Caco-2 (cell line): Measurements from ENCODE around the gene NKAIN2. TPM values are rescaled to one million over a fixed set of nuclear protein-coding genes. Genes with fewer than 3 reads are reported as not detected.

Experiments used
- BruUV-seq: library from RNA; stranded (reverse); fragments of 400-500 nt; replicated peaks from 2 replicates; lab custom pipeline; 2021; lab: Mats Ljungman, UMichigan
- CTCF ChIA-PET: fragments of 300-600 bp; sonication (Branson Sonifier 250); formaldehyde crosslinking; loops from one replicate; lab custom pipeline; 2022; ENCODE audit warnings: antibody characterized with exemption; lab: Charles Lee
- POLR2A ChIA-PET: fragments of 300-600 bp; sonication (Branson Sonifier 250); formaldehyde crosslinking; loops from one replicate; lab custom pipeline; 2022; ENCODE audit warnings: antibody characterized with exemption; lab: Charles Lee
- DNase-seq, 2 experiments: peaks; one replicate each; pipeline versions ENCODE4 v3.0.0 to v3.0.0-alpha.2; 2020 to 2022
- H3K27me3 ChIP-seq: replicated peaks from 2 replicates; pipeline ENCODE4 v1.6.0; 2011; ENCODE audit warnings: low read length; ENCODE audit not compliant: control insufficient read depth, insufficient read depth
- H3K36me3 ChIP-seq: 2 replicates; pipeline ENCODE4 v1.5.1; 2011; ENCODE audit warnings: low read length; ENCODE audit not compliant: control insufficient read depth, insufficient read depth
- H3K4me1 ChIP-seq: fragments of 250-450 bp; sonication (Bioruptor Pico); 2 replicates; pipeline ENCODE4 v1.5.1; 2020; ENCODE audit warnings: mild to moderate bottlenecking
- H3K4me3 ChIP-seq: 2 replicates; pipeline ENCODE4 v1.5.1; 2011; ENCODE audit warnings: low read depth, mild to moderate bottlenecking, control low read depth, low read length
- H3K9me3 ChIP-seq: fragments of 250-450 bp; sonication (Bioruptor Pico); 2 replicates; pipeline ENCODE4 v1.5.1; 2020; ENCODE audit warnings: mild to moderate bottlenecking, moderate library complexity
- H3K27ac Mint-ChIP-seq: one replicate; pipeline ENCODE4 v1.8.0; 2022; ENCODE audit warnings: mixed read lengths; ENCODE audit not compliant: unreplicated experiment
- H3K27me3 Mint-ChIP-seq: one replicate; pipeline ENCODE4 v1.8.0; 2022; ENCODE audit warnings: mixed read lengths; ENCODE audit not compliant: insufficient read depth, unreplicated experiment
- H3K36me3 Mint-ChIP-seq: one replicate; pipeline ENCODE4 v1.8.0; 2022; ENCODE audit warnings: mild to moderate bottlenecking, mixed read lengths; ENCODE audit not compliant: insufficient read depth, unreplicated experiment
- H3K4me1 Mint-ChIP-seq: one replicate; pipeline ENCODE4 v1.8.0; 2022; ENCODE audit warnings: low read depth, mixed read lengths; ENCODE audit not compliant: unreplicated experiment
- H3K4me3 Mint-ChIP-seq: one replicate; pipeline ENCODE4 v1.8.0; 2022; ENCODE audit warnings: mild to moderate bottlenecking, moderate library complexity, mixed read lengths; ENCODE audit not compliant: unreplicated experiment
- H3K9me3 Mint-ChIP-seq: one replicate; pipeline ENCODE4 v1.8.0; 2022; ENCODE audit warnings: mixed read lengths; ENCODE audit not compliant: unreplicated experiment
- CTCF ChIP-seq, 2 experiments: fragments of 200-600 bp in 1 of 2; IDR thresholded peaks; 1 replicate in 1 of 2; 2 replicates in 1 of 2; pipeline versions ENCODE4 v1.5.1 to v1.8.0; 2011 to 2022; ENCODE audit warnings: antibody characterized with exemption in 1 of 2, control low read depth in 1 of 2, inconsistent platforms in 1 of 2, low read depth in 1 of 2, low read length in 1 of 2, mild to moderate bottlenecking in 1 of 2, moderate library complexity in 1 of 2; ENCODE audit not compliant: insufficient read depth in 1 of 2, severe bottlenecking in 1 of 2, unreplicated experiment in 1 of 2
- intact Hi-C: fragments of 100-400 bp; cut with micrococcal nuclease; formaldehyde crosslinking; loops from one replicate; pipeline ENCODE4 v1.10.0; 2022; ENCODE audit not compliant: unreplicated experiment
- total RNA-seq: library from RNA; stranded (reverse); gene quantifications from 2 replicates; pipeline ENCODE4 v1.2.3, GENCODE V29; 2022

The NKAIN2 gene
- total RNA-seq, 1 experiment from 2014 or later: not detected

DNA sequence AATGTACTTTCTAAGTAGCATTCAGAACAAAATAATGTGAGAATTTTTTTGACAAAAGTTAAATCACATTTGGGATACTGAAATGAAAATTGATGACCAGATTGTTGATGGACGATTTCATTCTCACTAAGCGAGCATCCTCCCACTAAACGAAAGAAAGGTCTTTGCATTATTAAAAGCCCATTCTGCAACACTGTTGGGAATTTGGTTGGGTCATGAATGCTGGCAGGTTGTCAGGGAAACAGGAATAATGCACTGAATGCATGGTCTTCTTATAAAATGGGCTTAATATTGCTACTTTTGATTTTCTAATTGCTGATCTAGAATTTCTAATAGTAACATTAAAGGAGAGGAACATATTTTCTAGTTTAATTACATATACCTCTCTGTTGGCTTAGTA is 229.8 kb downstream of the NKAIN2 start:
- H3K27ac Mint-ChIP-seq: no peak overlapping the region
- H3K4me1 ChIP-seq: 0 out of 2 replicates have a peak, but pooled peaks cover 5% of the 10 kb centered on the region
- BruUV-seq: no TSS peak
- no peaks in the 10 kb centered on the region for H3K9me3 ChIP-seq
- DNase-seq: no peak
- H3K36me3 ChIP-seq: no peaks in the 10 kb centered on the region
- peaks cover 5% of the 10 kb centered on the region for H3K4me1 Mint-ChIP-seq
- intact Hi-C loops: no loop called here
- ChIA-PET POLR2A (no interaction called here), CTCF (no interaction called here)
- no peaks in the 10 kb centered on the region for H3K9me3 Mint-ChIP-seq
- H3K27me3 Mint-ChIP-seq: no peaks in the 10 kb centered on the region
- H3K4me3 Mint-ChIP-seq: no peak overlapping the region
- H3K36me3 Mint-ChIP-seq: no peaks in the 10 kb centered on the region
- no peak overlapping the region for H3K4me3 ChIP-seq
- TF ChIP-seq CTCF (IDR thresholded peaks at IDR 0.05; ENCODE audit: insufficient read depth in 1 of 2, low read depth in 1 of 2, low read length in 1 of 2, severe bottlenecking in 1 of 2, unreplicated experiment in 1 of 2): no peak
- no peaks in the 10 kb centered on the region for H3K27me3 ChIP-seq

DNA sequence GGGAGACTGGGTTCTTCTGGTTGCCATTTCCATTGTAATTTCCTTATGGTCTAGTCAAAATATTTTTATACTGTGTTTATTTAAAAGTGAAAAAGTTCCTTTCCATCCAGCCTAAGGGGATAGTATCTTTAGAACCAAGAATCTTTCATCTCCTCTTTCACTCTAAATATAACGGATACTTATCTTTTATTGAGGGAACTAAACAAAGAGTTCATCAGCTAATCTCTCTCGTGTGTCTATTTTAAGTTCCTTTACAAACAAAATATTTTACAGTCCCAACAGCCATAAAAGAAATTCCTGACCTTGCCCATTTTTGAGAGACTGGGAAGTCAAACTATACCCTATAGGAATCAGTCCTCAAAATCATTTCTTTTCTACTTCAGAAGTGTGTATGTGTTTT is 232.7 kb downstream of the NKAIN2 start:
- no peak overlapping the region for H3K4me3 Mint-ChIP-seq
- peaks cover 5% of the 10 kb centered on the region for H3K4me1 Mint-ChIP-seq
- BruUV-seq: no TSS peak
- Histone ChIP-seq H3K27me3 (no peaks in the 10 kb centered on the region), H3K4me1 (0 out of 2 replicates have a peak, but pooled peaks cover 5% of the 10 kb centered on the region), H3K36me3 (no peaks in the 10 kb centered on the region), H3K4me3 (no peak overlapping the region), H3K9me3 (no peaks in the 10 kb centered on the region)
- ChIA-PET POLR2A (no interaction called here), CTCF (no interaction called here)
- TF ChIP-seq CTCF (IDR thresholded peaks at IDR 0.05; ENCODE audit: insufficient read depth in 1 of 2, low read depth in 1 of 2, low read length in 1 of 2, severe bottlenecking in 1 of 2, unreplicated experiment in 1 of 2): no peak
- intact Hi-C loops: no loop called here
- no peak for DNase-seq
- H3K36me3 Mint-ChIP-seq: no peaks in the 10 kb centered on the region
- no peak overlapping the region for H3K27ac Mint-ChIP-seq
- H3K9me3 Mint-ChIP-seq: no peaks in the 10 kb centered on the region
- no peaks in the 10 kb centered on the region for H3K27me3 Mint-ChIP-seq

DNA sequence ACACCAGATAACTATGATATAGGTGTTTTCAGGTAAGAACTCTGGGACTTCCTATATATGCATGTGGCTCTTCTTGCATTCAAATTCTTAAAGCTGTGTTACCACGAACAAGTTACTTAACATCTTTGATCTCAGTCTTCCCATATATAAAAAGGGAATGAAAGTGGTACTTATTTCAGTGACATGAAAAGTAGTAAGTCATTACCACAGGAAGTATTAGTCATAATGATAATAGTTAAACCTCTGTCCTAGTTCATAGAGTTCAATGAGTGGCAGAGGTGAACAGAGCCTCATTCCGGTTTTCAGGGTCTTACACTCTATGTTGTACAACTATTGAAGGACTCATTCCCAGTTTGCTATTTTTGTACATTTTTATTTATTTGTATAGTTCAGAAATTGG is 237.0 kb downstream of the NKAIN2 start:
- no peaks in the 10 kb centered on the region for H3K36me3 Mint-ChIP-seq

More for the DNA sequence above, 237.0 kb downstream of the NKAIN2 start:
- POLR2A ChIA-PET: no interaction called here
- no peaks in the 10 kb centered on the region for H3K9me3 Mint-ChIP-seq
- Histone ChIP-seq H3K4me1 (0 out of 2 replicates have a peak, but pooled peaks cover 5% of the 10 kb centered on the region), H3K36me3 (no peaks in the 10 kb centered on the region), H3K9me3 (no peaks in the 10 kb centered on the region), H3K27me3 (no peaks in the 10 kb centered on the region), H3K4me3 (no peak overlapping the region)
- H3K4me1 Mint-ChIP-seq: peaks cover 5% of the 10 kb centered on the region
- H3K27me3 Mint-ChIP-seq: no peaks in the 10 kb centered on the region
- DNase-seq: no peak
- TF ChIP-seq CTCF (IDR thresholded peaks at IDR 0.05; ENCODE audit: insufficient read depth in 1 of 2, low read depth in 1 of 2, low read length in 1 of 2, severe bottlenecking in 1 of 2, unreplicated experiment in 1 of 2): no peak
- intact Hi-C loops: no loop called here
- H3K27ac Mint-ChIP-seq: no peak overlapping the region
- no TSS peak for BruUV-seq
- H3K4me3 Mint-ChIP-seq: no peak overlapping the region
- CTCF ChIA-PET: no interaction called here
